Body of pancreas (tissue), 4 donors: ENCODE measurements around the gene RHOBTB3. TPM values are rescaled to one million over a fixed set of nuclear protein-coding genes. Genes with fewer than 3 reads are reported as not detected.
A peak's percentile ranks its signal among the peaks of the same experiment; 100 is the strongest.

Source experiments
- ATAC-seq: fragments of 150-250 bp; one replicate; pipeline ENCODE4 v1.9.1; 2016
- DNase-seq, 4 donors: peaks; one replicate each; pipeline ENCODE4 v3.0.0-alpha.2; 2019
- H3K27ac ChIP-seq, 4 donors: fragments of 200-600 bp; sonication (generic); 1 replicate in 3 of 4; 2 replicates in 1 of 4; pipeline versions ENCODE4 v1.5.1 to v1.6.1; 2016 to 2019; ENCODE audit warnings: mild to moderate bottlenecking in 1 of 4, mixed read lengths in 1 of 4, moderate library complexity in 1 of 4
- H3K27me3 ChIP-seq, 2 donors: fragments of 200-600 bp; sonication (generic); one replicate each; pipeline ENCODE4 v1.6.0; 2016; ENCODE audit warnings: mild to moderate bottlenecking in 1 of 2
- H3K36me3 ChIP-seq, 2 donors: fragments of 200-600 bp; sonication (generic); replicated peaks in 1 of 2; 2 replicates each; pipeline ENCODE4 v1.5.1; 2016; ENCODE audit warnings: low read depth in 2 of 2; ENCODE audit not compliant: insufficient read depth in 1 of 2
- H3K4me1 ChIP-seq: fragments of 200-600 bp; sonication (generic); one replicate; pipeline ENCODE4 v1.6.0; 2016
- H3K4me3 ChIP-seq, 2 donors: fragments of 200-600 bp; sonication (generic); 1 replicate in 1 of 2; 2 replicates in 1 of 2; pipeline ENCODE4 v1.5.1; 2016 to 2019
- H3K9me3 ChIP-seq, 3 donors: fragments of 200-600 bp; sonication (generic); 1 replicate in 2 of 3; 2 replicates in 1 of 3; pipeline ENCODE4 v1.5.1; 2016
- POLR2A ChIP-seq, 3 donors: fragments of 450-650 bp; IDR thresholded peaks; one replicate each; pipeline ENCODE4 v1.6.1; 2016; ENCODE audit warnings: antibody characterized with exemption in 3 of 3, mild to moderate bottlenecking in 2 of 3
- WGBS, 2 donors: methylation state at CpG; one replicate each; pipeline ENCODE4 v1.1.5; 2017; 5-methylcytosine and 5-hydroxymethylcytosine counted together
- intact Hi-C: fragments of 100-400 bp; cut with DNase I; formaldehyde crosslinking; loops from one replicate; pipeline ENCODE4 v1.15.1; 2023
- total RNA-seq, 2 donors: library from RNA; depleted of rRNA; stranded (reverse); fragments of >200 nt; gene quantifications; one replicate each; pipeline ENCODE4 v1.1.0, GENCODE V29; 2016
- TF ChIP-seq, protein P1 (sequence below), 7 experiments: fragments of 450-650 bp in 4 of 7; fragments of 200-600 bp in 3 of 7; sonication (generic) in 3 of 7; IDR thresholded peaks; one replicate each; pipeline ENCODE4 v1.5.1; 2016 to 2019; ENCODE audit warnings: antibody characterized with exemption in 7 of 7

The RHOBTB3 gene
- total RNA-seq, 2 donors from 2014 or later, result 153 to 196 TPM

DNA sequence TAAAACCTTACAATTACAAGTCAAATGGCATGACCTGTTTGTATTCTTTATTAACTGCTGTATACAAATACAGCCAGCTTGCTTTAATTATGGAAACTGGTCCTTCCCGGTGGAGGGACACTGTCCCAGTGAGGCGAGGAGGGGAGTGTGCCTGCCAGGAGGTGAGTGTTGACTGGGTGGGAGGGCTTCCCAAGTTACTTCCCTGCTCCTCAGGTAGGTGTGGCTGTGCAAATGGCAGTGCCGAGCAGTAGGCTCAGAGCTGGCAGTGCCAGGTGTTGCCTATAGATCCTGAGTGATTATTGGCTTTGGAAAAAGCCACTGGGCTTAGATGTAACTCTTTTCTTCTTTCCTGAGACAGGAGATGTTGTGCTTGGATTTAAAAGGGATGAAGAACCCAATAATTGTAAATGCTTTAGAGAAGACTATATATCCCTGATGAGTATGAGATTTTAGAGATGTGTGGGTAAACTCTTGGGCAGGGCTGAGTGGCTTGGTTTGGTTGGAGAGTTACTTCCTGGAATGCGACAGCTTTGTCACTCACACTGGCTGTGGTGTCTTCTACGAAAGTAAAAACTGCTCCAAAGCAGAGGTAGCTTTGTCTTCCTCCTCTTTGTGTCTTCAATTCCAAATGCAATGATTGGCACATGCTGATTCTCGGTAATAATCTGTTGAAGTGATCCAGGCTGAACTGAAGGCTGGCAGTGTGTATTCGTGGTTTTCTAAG lies 47.7 kb downstream of the RHOBTB3 start:
- intact Hi-C loops, result no loop called here
- no peak for TF ChIP-seq POLR2A (IDR thresholded peaks at IDR 0.05)
- TF ChIP-seq, protein P1, sequence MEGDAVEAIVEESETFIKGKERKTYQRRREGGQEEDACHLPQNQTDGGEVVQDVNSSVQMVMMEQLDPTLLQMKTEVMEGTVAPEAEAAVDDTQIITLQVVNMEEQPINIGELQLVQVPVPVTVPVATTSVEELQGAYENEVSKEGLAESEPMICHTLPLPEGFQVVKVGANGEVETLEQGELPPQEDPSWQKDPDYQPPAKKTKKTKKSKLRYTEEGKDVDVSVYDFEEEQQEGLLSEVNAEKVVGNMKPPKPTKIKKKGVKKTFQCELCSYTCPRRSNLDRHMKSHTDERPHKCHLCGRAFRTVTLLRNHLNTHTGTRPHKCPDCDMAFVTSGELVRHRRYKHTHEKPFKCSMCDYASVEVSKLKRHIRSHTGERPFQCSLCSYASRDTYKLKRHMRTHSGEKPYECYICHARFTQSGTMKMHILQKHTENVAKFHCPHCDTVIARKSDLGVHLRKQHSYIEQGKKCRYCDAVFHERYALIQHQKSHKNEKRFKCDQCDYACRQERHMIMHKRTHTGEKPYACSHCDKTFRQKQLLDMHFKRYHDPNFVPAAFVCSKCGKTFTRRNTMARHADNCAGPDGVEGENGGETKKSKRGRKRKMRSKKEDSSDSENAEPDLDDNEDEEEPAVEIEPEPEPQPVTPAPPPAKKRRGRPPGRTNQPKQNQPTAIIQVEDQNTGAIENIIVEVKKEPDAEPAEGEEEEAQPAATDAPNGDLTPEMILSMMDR (IDR thresholded peaks at IDR 0.05), result no peak
- peak overlapping the region; percentile 7 to 54 (median 30) for H3K27ac ChIP-seq
- no peaks in the 10 kb centered on the region for H3K27me3 ChIP-seq
- peaks cover 31% of the 10 kb centered on the region for H3K4me1 ChIP-seq
- ATAC-seq, result no peak
- no peaks in the 10 kb centered on the region for H3K9me3 ChIP-seq
- H3K36me3 ChIP-seq, result no peaks in the 10 kb centered on the region
- H3K4me3 ChIP-seq, result no peak overlapping the region
- WGBS, 2 donors, result 61 to 79% methylated on average over 7 of the region's 7 CpGs
- DNase-seq, result no peak

- Histone ChIP-seq H3K9me3 (no peaks in the 10 kb centered on the region), H3K27me3 (no peaks in the 10 kb centered on the region), H3K36me3 (peaks cover 0 to 6% of the 10 kb centered on the region in 2 donors), H3K27ac (peak overlapping the region in 3 of 4 donors; percentile 7 to 54 (median 39)), H3K4me3 (no peak overlapping the region), H3K4me1 (peaks cover 31% of the 10 kb centered on the region)
- peak; percentile 14 for ATAC-seq
- TF ChIP-seq POLR2A (IDR thresholded peaks at IDR 0.05), result no peak
- TF ChIP-seq, protein P1 (IDR thresholded peaks at IDR 0.05), result no peak
- no peak for DNase-seq
- WGBS, 2 donors, result 47 to 55% methylated on average over 2 of the region's 2 CpGs
- intact Hi-C loops, result no loop called here
Observed at GRCh38 chr5:95779611-95780010, 48.5 kb downstream of the RHOBTB3 start.

- no peak for ATAC-seq
- peak in 1 of 4 donors; percentile 32 for DNase-seq
- intact Hi-C loops, result no loop called here
- no peak overlapping the region for H3K4me3 ChIP-seq
- H3K9me3 ChIP-seq, result no peaks in the 10 kb centered on the region
- peaks cover 0 to 10% of the 10 kb centered on the region in 2 donors for H3K36me3 ChIP-seq
- TF ChIP-seq POLR2A (IDR thresholded peaks at IDR 0.05), result no peak
- TF ChIP-seq, protein P1 (IDR thresholded peaks at IDR 0.05), result no peak
- peaks cover 31% of the 10 kb centered on the region for H3K4me1 ChIP-seq
- 80 to 85% methylated on average over 7 of the region's 7 CpGs for WGBS, 2 donors
- H3K27ac ChIP-seq, result peak overlapping the region; percentile 7 to 54 (median 28)
- H3K27me3 ChIP-seq, result no peaks in the 10 kb centered on the region
Observed at GRCh38 chr5:95780597-95780996, 49.5 kb downstream of the RHOBTB3 start.

DNA sequence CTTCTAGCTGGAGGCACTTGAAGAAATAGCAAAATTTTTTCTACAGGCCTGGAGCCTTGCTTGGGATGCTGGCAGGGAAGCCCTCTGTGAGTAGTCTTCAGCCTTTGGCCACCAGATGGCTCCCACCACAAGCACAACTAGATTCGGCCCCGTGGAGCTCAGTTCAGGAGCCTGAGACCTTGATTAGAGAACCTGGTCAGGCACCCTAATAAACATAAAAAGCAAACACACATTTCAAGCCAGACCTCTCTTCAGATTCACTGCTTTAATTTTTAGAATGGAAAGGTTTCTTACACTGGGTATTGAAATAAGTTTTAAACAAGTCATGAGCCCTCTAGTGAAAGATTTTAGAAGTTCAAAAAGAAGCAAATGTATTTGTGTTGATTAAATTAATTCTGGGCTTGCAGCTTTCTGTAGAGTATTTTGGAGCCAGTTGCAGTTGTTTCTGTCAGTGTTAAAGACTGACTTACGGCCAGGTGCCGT lies 50.0 kb downstream of the RHOBTB3 start:
- 25 to 28% methylated on average over 4 of the region's 4 CpGs for WGBS, 2 donors
- intact Hi-C loops, result no loop called here
- Histone ChIP-seq H3K4me1 (peaks cover 31% of the 10 kb centered on the region), H3K9me3 (no peaks in the 10 kb centered on the region), H3K36me3 (peaks cover 0 to 10% of the 10 kb centered on the region in 2 donors), H3K4me3 (no peak overlapping the region), H3K27me3 (no peaks in the 10 kb centered on the region), H3K27ac (peak overlapping the region in 3 of 4 donors; percentile 7 to 54 (median 39))
- ATAC-seq, result peak; percentile 89
- DNase-seq, result peak; percentile 74 to 88 (median 82)
- TF ChIP-seq, protein P1 (IDR thresholded peaks at IDR 0.05), result peak; percentile 60 to 93 (median 78)
- TF ChIP-seq POLR2A (IDR thresholded peaks at IDR 0.05), result no peak
